HG03460 (cell line): ENCODE data around the gene MYT1.
"Not testable (repeated sequence)": the region's sequence is repeated elsewhere in the genome, so short reads cannot be mapped to it uniquely, and the experiment has no call there.

Experiments
- ATAC-seq: cut with Tn5 transposase; IDR thresholded peaks from one replicate; pipeline ENCODE4 v1.9.1; 2021; ENCODE audit not compliant: unreplicated experiment

The MYT1 gene

GRCh38 chr20:64164123-64164836, at the start of gene MYT1:
MYT1 (plus strand) TSS chr20:64164452; CDS start chr20:64198862, 34,410 bp downstream.
- no peak for ATAC-seq

- ATAC-seq, result no peak
These were observed 48.9 kb upstream of the MYT1 start for GRCh38 chr20:64115171-64115911.

DNA sequence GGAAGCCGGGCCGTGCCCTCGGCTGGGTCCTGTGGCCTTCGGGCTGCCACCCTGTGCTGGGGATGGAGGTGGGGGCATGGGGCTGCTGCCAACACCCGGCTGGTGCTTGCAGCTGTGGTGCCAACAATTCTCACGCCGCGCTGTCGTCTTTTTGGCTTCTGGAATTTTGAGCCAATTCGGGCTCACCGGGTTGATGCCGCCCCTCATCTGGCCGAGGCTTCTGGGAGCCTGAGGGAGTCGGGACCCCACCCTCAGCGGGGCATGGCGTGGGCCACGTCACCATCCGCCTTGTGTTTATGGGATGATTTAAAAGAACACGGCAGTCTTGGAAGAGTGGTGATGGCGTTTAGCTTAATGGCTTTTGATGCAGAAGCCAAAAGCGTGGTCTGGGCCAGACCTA, 48.2 kb upstream of the MYT1 start:
- no peak for ATAC-seq

DNA sequence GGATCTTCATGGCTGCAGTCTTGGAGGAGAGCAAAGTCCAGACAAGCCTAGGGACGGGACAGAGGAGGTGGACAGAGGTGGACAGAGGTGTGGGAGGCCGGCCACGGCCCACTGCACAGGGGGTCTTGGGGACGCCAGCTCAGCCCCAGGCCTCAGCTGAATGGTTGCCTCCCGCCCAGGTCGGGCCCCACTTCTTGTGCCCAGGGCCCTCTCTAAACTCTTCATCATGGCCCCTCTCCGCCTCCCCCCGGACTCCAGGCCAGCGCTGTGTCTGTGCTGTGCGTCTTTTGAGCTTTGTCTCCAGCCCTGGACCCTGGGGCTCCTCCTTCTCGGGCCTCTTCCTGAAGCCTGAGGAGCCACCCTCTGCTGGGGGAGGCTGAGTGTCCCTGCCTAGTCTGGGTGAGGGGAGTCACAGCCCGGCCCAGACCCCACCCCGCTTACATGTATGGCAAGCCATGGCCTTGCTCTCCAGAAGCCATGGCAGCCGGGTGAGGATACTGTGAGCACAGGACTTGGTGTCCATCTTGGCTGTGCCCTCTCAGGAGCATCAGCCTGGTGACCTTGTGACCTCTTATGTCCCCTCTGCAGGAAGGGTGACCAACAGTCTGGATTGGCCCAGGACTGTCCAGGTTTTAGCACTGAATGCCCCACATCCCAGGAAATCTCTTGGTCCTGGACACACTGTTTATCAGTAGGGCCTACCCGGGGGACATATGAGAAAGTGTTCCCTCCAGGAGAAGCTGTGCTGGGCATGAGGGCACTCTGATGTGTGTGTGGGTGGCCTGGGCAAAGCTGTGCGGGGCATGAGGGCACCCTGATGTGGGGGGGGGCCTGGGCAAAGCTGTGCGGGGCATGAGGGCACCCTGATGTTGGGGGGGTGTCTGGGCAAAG, 47.5 kb upstream of the MYT1 start:
- no peak for ATAC-seq

GRCh38 chr20:64117432-64117777, 46.8 kb upstream of the MYT1 start:
- ATAC-seq, result not testable (repeated sequence)

GRCh38 chr20:64119301-64119680, 45.0 kb upstream of the MYT1 start:
- no peak for ATAC-seq

DNA sequence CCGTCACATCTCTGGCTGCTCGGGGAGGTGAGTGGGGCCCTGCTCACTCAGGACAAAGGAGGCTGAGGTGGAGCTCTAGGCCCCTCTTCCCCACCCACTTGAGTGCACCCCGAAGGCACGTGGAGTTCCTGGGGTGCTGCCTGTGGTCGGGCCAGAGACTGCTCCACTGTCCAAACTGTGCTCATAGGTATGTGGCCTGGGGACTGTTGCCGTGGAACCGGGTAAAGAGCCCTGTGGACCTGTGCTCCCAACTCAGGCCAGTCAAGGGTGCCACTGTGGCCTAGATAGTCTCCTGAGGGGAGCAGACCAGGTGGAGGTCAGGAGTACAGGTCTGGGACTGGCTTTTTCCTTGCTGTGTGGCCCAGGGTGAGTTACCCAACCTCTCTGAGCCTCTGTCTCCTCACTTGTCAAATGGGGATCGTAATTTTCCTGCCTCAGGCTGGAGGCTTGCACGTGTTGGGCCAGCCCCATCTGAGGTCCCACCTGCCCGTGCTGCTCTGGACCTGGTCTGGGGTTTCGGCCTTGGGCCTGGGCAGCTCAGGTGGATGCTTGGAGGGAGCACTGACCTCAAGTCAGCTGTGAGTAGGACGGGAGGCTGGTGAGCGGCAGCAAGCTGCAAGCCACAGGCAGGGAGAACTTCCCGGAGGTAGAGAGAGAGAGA, 44.4 kb upstream of the MYT1 start:
- ATAC-seq, result no peak

DNA sequence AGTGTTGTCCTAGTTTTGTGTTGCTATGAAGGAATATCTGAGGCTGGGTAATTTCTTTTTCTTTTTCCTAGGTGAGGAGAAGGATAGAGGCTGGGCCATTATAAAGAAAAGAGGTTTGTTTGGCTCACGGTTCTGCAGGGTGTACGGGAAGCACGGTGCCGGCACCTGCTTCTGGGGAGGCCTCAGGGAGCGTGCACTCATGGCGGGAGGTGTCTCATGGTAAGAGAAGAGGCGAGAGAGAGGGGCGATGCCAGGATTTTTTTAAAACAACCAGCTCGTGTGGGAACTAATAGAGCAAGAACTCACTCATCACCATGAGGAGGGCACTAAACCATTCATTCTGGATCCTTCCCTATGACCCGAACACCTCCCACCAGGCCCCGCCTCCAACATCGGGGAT, 42.7 kb upstream of the MYT1 start:
- no peak for ATAC-seq

DNA sequence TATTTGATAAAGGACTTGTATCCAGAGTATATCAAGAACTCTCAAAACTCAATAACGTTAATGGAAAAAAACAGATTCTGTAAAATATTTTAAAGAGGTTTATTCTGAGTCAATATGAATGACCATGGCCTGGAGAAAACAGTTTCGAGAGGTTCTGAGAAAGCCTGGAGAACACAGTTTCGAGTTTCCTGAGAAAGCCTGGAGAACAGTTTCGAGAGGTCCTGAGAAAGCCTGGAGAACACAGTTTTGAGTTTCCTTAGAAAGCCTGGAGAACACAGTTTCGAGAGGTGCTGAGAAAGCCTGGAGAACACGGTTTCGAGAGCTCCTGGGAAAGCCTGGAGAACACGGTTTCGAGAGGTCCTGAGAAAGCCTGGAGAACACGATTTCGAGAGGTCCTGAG, 41.3 kb upstream of the MYT1 start:
- not testable (repeated sequence) for ATAC-seq

DNA sequence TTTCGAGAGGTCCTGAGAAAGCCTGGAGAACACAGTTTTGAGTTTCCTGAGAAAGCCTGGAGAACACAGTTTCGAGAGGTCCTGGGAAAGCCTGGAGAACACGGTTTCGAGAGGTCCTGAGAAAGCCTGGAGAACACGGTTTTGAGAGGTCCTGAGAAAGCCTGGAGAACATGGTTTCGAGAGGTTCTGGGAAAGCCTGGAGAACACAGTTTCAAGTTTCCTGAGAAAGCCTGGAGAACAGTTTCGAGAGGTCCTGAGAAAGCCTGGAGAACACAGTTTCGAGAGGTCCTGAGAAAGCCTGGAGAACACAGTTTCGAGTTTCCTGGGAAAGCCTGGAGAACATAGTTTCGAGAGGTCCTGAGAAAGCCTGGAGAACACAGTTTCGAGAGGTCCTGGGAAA, 40.7 kb upstream of the MYT1 start:
- ATAC-seq, result not testable (repeated sequence)

DNA sequence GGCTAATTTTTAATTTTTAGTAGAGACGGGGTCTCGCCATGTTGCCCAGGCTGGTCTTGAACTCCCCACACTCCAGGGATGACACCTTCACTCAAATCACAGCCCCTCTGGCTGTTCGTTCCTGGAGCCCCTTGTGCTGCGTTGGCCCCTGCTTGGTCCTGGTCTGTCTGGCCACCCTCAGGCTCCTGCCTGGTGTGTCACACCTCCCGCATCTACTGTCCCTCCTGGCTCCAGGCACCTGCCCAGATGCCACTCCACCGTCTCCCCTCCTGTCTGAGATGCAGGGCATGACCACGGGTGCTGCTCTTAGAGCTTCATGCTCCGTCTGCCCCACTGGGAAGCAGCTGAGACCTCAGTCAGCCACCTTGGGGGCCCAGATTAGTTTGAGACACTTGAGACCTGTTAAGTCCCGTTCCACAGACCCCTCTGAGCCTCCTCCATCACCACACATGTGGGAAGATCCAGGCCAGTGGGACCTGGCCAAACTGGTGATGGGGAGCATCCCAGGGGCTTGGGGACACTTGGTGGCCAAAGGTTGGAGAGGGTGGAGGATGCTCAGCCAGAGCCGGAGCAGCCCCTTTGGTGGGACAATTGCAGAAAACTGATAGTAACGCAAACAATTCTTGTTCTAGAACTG, 35.0 kb upstream of the MYT1 start:
- ATAC-seq, result no peak

DNA sequence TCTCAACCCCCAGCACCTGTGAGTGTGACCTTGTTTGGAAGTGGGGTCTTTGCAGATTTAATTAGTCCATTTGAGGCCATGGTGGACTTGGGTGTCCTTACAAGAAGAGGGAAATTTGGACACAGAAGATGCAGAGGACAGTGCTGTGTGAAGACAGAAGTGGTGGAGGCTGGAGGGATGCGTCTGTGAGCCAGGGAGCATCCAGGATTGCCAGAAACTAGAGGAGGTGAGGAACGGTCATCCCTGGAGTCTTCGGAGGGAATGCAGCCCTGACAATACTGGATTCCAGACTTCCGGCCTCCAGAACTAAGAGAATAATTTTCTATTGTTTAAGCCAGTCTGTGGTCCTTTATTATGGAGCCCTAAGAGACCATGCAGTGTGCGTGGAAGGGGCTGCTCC, 34.0 kb upstream of the MYT1 start:
- ATAC-seq, result no peak

DNA sequence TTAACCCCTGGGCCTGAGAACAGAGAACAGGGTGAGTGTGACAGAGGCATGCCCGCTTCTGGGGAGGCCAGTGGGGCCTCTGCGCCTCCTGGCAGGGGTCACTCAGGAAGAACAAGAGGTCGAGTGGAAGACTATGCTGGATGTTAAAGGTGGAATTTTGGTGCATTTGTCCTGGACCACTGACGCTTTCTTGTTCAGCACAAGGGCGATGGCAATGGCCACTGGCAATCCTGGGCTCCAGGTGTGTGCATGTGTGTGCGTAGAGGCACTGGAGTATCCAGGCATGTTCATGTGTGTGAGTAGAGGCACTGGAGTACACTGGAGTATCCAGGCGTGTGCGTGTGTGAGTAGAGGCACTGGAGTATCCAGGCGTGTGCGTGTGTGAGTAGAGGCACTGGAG, 33.4 kb upstream of the MYT1 start:
- ATAC-seq, result no peak

- ATAC-seq, result no peak
These were observed 32.8 kb upstream of the MYT1 start for GRCh38 chr20:64131406-64131805.

DNA sequence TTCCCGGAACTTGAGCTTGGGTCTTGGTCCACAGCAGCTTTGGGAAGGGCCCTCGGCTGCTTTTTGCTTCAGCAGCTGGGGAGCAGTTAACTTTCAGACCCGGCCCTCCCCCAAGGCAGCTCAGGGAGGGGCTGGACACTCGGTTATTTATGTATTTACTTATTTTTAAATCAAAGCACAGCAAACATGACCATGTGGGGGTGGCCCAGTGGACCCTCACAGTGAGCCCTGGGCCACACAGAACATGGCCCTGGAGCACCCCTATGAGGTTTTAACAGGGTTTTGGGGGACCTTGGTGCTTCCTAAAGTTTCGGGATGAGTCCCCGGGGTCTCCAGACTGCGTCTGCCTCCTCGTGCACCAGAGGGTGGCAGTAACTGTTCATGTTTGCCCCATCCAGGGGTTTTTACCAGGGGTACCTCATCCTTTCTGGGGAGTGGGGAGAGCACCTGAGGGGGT, 30.3 kb upstream of the MYT1 start:
- no peak for ATAC-seq

DNA sequence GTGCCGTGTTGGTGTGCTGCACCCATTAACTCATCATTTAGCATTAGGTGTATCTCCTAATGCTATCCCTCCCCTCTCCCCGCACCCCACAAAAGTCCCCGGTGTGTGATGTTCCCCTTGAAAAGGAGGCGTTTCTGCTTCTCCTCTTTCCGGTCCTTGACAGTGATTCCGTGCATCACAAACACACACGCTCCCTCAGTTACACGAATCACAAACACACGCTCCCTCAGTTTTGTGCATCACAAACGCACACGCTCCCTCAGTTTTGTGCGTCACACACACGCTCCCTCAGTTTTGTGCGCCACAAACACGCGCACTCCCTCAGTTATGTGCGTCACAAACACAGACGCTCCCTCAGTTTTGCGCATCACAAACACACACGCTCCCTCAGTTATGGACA, 29.5 kb upstream of the MYT1 start:
- ATAC-seq, result not testable (repeated sequence)

DNA sequence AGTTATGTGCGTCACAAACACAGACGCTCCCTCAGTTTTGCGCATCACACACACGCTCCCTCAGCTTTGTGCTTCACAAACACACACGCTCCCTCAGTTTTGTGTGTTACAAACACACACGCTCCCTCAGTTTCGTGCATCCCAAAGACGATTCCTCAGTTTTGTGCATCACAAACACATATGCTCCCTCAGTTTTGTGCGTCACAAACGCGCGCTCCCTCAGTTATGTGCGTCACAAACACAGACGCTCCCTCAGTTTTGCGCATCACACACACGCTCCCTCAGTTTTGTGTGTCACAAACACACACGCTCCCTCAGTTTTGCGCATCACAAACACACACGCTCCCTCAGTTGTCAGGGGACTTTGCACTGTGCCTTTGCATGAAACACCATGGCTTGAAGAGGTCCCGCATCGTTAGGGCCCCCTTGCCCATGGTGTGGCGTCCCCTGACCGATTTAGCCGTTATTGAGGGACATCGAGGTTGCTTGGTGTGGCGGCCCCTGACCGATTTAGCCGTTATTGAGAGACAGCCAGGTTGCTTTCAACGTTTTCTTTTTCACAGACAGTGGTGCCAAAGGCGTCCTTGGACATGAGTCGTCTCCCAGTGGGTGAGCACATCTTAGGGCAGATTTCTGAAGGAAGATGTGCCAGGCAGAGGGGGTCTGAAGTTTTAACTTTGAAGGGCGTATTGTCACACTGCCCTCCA, 28.1 kb upstream of the MYT1 start:
- no peak for ATAC-seq

DNA sequence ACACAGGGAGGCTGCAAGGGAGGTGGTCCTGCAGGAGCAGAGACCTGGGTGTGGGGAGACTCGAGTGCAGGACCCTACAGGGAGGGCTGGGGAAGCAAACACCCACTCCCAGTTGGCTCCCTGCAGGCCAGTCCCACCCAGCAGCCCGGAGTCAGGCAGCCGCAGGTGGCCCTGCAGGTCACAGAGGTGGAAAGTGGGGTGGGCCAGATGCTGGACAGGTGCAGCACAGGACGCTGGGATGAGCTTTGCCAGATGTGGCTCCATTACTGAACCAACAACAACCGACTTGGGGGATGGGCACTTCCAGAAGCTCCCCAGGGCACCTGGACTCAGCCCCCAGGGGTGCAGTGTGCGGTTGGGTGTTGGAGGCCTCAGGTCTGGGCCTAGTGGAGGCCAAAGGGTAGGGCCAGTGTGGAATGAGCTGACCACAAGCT, 26.6 kb upstream of the MYT1 start:
- ATAC-seq, result no peak

DNA sequence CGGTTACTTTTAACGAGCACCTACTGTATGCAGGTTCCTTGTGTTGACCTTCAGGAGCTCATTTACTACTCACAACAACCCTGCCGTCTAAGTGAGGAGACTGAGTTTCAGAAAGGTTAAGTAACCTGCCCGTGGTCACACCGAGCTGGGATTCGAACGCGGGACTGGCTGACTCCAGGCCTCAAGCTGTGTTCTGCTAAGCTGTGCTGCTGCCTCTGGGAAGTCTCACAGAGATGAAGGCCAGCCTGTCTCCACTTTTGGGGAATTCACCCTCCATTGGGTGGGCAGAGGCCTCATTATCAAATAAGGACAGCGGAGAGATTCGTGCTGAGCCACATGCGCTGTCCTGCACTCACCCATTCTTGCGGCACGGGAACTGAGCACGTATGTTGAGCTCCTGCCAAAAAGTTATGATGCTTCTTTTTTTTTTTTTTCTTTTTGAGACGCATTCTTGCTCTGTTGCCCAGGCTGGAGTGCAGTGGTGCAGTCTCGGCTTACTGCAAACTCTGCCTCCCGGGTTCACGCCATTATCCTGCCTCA, 25.9 kb upstream of the MYT1 start:
- ATAC-seq, result no peak
